HFF-Myc (cell line): ENCODE measurements around the gene SST.
"Not testable (repeated sequence)": the region's sequence is repeated elsewhere in the genome, so short reads cannot be mapped to it uniquely, and the experiment has no call there.

Experiments used
- DNase-seq: peaks from one replicate; pipeline ENCODE4 v3.0.0-alpha.2; 2011; ENCODE audit warnings: low read depth; ENCODE audit errors: extremely low read depth
- H3K4me3 ChIP-seq: replicated peaks from 2 replicates; pipeline ENCODE4 v1.5.1; 2011; ENCODE audit warnings: low read depth, mild to moderate bottlenecking, control low read depth, low read length
- TF ChIP-seq, protein P1 (sequence below): IDR thresholded peaks from 2 replicates; pipeline ENCODE4 v1.5.1; 2012; ENCODE audit warnings: mild to moderate bottlenecking, low read depth, low read length, control low read depth; ENCODE audit errors: missing control alignments

The SST gene

DNA sequence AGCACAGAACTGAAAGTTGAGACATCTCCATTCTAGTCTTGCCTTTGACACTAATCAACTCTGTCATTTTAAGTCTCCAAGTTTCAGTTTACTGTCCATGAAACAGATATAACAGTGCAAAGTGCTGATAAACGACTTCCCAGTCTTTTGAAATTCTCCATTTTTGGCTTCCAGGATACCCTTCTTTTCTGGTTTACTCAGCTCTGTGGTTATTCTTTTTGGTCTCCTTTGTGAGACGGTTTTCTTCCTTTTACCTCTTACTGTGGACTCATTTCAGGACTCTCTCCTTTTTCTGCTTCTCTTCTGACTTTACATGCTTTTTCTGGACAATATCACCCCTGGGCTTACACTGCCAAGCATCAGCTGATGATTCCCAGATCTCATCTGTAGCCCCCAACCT lies 18.9 kb downstream of the SST start:
- H3K4me3 ChIP-seq = no peak overlapping the region
- no peak for DNase-seq
- TF ChIP-seq, protein P1, sequence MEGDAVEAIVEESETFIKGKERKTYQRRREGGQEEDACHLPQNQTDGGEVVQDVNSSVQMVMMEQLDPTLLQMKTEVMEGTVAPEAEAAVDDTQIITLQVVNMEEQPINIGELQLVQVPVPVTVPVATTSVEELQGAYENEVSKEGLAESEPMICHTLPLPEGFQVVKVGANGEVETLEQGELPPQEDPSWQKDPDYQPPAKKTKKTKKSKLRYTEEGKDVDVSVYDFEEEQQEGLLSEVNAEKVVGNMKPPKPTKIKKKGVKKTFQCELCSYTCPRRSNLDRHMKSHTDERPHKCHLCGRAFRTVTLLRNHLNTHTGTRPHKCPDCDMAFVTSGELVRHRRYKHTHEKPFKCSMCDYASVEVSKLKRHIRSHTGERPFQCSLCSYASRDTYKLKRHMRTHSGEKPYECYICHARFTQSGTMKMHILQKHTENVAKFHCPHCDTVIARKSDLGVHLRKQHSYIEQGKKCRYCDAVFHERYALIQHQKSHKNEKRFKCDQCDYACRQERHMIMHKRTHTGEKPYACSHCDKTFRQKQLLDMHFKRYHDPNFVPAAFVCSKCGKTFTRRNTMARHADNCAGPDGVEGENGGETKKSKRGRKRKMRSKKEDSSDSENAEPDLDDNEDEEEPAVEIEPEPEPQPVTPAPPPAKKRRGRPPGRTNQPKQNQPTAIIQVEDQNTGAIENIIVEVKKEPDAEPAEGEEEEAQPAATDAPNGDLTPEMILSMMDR = no peak

DNA sequence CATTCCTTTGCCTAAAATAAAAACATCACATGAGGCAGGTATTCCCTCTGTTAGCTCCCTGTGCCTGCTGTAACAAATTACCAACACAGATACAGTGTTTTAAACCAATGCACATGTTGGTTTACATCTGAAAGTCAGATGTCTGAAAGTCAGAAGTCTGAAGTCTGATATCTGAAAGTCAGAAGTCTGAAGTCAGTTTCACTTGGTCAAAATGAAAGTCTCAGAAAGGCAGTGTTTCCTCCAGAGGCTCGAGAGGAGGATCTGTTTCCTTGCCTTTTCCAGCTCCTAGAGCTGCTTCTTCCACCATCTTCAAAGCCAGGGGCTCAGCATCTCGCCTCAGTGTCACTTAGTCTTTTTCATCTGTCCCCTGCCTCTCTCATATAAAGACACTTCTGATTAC lies 22.0 kb downstream of the SST start:
- TF ChIP-seq, protein P1 = no peak
- no peak for DNase-seq
- H3K4me3 ChIP-seq = no peak overlapping the region

DNA sequence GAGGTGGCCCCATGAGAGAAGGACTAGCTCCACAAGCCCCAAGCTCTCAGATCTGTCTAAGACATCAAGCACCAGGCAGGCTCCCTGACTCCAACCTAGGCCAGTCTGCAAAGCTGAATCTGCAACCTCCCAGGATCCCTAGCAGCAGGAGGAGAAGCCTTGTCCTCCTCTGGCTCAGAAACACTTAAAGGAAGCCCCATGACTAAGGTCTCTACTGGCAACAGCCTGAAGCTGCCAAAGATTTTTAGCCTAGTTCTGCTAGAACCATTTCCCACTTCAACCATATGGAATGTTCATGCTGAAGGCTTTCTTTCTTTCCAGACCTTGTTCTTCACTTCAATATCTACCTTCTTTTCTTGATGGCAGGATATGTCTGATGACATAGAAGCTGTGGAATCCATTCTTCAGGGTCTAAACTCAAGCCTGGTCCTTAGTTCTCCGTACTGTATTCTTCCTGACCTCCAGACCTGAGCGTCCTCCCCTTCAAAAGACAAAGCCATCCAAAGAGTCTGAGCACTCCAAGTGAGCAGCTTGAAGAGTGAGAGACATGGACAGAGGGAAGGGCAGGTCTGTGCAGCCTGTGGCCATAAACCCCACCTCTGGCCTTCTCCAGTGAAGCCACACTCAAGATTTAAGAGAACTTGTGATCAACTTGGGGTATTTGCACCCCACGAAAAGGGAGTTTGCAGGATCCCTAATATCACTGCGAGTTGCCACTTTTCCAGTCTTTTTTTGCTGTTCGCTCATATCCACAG lies 23.1 kb downstream of the SST start:
- no peak overlapping the region for H3K4me3 ChIP-seq
- TF ChIP-seq, protein P1 = no peak
- DNase-seq = no peak

DNA sequence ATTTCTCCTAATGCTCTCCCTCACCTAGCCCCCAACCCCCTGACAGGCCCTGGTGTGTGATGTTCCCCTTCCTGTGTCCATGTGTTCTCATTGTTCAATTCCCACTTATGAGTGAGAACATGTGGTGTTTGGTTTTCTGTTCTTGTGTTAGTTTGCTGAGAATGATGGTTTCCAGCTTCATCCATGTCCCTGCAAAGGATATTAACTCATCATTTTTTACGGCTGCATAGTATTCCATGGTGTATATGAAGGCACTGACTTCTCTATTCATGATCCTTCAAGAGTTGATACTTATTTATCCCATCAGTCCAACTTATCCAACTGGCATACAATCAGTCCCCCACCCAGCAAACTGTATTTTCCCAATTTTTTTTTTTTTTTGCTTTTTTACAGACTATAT lies 24.8 kb downstream of the SST start:
- not testable (repeated sequence) for H3K4me3 ChIP-seq, DNase-seq

DNA sequence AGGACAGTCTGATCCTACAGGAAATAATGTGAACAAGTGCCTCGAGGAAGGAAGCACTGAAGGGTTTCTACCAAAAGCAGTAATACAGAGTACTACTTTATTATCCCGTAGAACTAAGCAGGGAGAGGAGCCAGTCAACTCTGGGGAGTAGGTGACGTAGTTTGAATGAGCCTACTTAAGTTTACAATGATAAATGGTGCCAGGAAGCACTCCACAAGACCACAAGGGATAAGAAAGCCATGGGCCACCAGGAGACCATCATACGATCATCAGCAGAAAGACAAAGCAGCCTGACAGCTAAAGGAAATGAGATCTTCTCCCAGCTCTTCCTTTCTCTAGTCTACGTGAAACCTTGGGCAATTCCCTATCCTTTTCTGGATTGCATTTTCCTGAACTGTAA lies 27.3 kb downstream of the SST start:
- TF ChIP-seq, protein P1 = no peak
- no peak for DNase-seq
- no peak overlapping the region for H3K4me3 ChIP-seq

DNA sequence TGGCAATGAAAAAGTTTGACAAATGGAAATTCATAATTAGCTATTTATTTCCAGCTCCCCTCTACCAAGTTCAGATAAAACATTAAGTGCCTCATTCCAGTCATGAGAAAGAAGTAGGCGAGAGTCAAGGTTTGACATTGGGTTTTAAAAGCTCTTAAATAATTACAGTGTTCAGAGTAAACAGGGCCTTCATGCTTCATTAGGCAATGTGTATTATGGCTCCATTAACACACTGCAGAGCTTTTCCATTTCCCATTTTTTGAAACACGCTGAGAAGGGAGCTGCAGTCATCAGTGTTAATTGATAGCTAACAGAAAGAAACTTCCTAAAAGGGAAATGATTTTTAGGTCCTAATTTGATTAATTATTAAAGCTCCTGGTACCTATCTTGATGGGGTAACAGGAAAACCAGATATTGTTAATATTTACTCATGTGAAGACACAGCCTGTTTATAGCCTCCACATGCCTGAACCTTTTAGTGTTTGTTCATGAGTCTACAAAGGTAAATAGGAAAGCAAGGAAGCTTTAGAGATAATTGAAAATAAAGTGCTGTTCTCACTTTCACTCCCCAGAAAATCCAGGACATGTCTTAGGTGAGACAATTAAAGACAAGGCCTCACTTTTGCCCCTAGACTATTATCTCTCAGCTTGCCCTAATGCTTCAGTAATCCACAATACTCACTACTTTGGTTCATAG lies 28.7 kb downstream of the SST start:
- no peak for DNase-seq
- no peak overlapping the region for H3K4me3 ChIP-seq
- TF ChIP-seq, protein P1 = no peak

DNA sequence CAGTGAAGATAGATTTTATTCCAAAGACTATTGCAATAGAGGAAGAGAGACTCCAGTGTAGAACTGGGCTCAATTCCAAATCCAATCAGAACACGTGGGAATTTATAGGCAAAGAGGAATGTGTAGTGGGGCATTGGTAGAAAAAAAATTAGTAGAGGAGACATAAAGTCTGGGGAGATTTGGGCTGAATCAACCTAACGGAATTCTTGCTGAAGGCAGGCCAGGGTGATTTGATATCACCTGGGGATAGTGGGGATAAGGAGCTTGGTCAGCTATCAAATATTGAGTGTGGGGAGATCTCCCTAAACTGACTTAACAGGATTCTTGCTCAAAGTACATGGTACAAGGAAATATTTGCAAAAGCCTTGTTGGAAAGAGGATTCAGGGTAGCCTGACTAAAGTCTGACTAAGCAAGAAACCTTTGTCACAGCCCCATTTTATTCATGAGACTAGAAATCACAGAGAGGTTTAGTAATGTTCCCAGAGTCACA lies 29.6 kb downstream of the SST start:
- TF ChIP-seq, protein P1 = no peak
- no peak overlapping the region for H3K4me3 ChIP-seq
- no peak for DNase-seq
